Muscle layer of duodenum (tissue), 2 donors: ENCODE measurements around the gene ACADS.
A peak's percentile ranks its signal among the peaks of the same experiment; 100 is the strongest.

Experiments used
- H3K27ac ChIP-seq: one replicate; pipeline ENCODE4 v1.7.0; 2013; ENCODE audit warnings: mild to moderate bottlenecking, low read length
- H3K27me3 ChIP-seq: one replicate; pipeline ENCODE4 v1.7.0; 2013; ENCODE audit warnings: low read depth, mild to moderate bottlenecking, control low read depth, low read length
- H3K36me3 ChIP-seq, 2 donors: one replicate each; pipeline ENCODE4 v1.7.0; 2013; ENCODE audit warnings: low read length in 2 of 2, control low read depth in 1 of 2, mild to moderate bottlenecking in 1 of 2; ENCODE audit not compliant: insufficient read depth in 2 of 2, control insufficient read depth in 1 of 2
- H3K4me1 ChIP-seq, 2 donors: one replicate each; pipeline ENCODE4 v1.7.0; 2013; ENCODE audit warnings: low read length in 2 of 2, mild to moderate bottlenecking in 2 of 2, control low read depth in 1 of 2, moderate library complexity in 1 of 2; ENCODE audit not compliant: insufficient read depth in 2 of 2, control insufficient read depth in 1 of 2
- H3K4me3 ChIP-seq, 2 donors: one replicate each; pipeline ENCODE4 v1.7.0; 2013; ENCODE audit warnings: low read length in 2 of 2, low read depth in 1 of 2, mild to moderate bottlenecking in 1 of 2
- H3K9me3 ChIP-seq, 2 donors: one replicate each; pipeline ENCODE4 v1.7.0; 2013; ENCODE audit warnings: low read length in 2 of 2, control low read depth in 1 of 2, mild to moderate bottlenecking in 1 of 2; ENCODE audit not compliant: control insufficient read depth in 1 of 2
- donor health status: healthy.

ACADS gene

DNA sequence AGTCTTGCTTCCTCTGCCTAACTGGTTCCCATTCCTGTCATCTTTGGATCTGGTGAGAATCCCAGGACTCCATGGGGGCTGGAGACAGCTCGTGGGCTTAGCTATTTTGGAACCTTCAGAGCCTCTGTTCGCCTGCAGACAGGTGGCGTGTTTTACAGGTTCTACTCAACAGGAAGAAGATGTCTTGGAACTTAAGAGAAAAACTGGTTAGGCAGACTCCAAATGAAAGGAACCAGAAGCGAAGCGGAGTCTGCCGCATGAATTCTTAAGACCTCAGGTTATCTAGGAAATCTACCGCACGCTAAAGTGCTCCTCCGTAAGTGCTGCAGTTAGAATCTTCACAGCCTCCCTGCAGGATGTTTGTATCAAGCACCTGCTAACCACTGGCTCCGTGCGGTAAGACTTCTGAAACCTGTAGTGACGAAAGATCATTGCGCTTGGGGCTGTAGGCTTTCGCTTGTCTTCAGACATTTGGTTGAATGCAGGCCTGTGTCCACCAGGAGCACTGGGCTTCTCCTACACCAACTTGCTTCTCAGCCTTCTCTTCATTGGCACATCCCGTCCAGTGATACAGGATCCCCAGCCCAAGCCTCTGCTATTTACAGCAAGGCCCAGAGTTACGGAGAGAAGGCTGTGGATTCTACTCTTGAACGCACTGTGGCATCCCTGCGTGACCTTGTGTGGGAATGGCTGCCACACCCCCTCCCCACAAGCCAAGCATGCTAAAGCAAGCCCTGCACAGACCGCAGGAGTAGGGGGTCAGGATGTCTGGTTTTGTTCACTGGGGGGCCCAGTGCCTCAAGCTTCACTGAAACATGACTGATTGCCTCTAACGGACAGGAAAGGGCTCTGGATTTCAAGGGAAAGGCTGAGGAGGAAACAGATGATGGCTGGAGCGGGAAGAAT is 35.0 kb downstream of the ACADS start:
- peaks cover 0 to 18% of the 10 kb centered on the region in 2 donors for H3K4me1 ChIP-seq
- H3K36me3 ChIP-seq: peaks cover 11 to 18% of the 10 kb centered on the region in 2 donors
- H3K27ac ChIP-seq: no peak overlapping the region
- H3K4me3 ChIP-seq: no peak overlapping the region
- no peaks in the 10 kb centered on the region for H3K27me3 ChIP-seq
- no peaks in the 10 kb centered on the region for H3K9me3 ChIP-seq

DNA sequence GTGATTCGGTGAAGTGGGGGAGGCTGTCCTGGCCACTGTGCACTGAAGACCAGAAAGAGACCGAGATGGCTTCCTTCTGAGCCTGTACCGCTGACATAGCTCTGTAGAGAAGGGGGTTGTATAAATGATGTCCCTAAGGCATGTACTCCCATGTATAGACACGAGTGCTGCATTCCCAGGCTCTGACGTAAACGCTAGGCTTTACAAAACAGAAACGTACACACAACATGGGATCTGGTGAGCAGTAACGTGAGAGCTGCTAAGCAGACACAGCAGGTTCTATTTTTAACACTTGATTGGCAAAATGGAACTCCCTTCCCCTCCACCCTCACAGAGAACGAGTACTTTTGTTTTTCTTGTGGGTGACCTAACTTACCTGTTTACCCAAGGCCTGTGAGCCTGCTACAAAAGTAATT is 35.9 kb downstream of the ACADS start:
- Histone ChIP-seq H3K4me1 (peaks cover 0 to 18% of the 10 kb centered on the region in 2 donors), H3K27me3 (no peaks in the 10 kb centered on the region), H3K9me3 (no peaks in the 10 kb centered on the region), H3K4me3 (peak overlapping the region in 1 of 2 donors; percentile 8), H3K27ac (peak overlapping the region; percentile 56), H3K36me3 (peaks cover 20 to 27% of the 10 kb centered on the region in 2 donors)

DNA sequence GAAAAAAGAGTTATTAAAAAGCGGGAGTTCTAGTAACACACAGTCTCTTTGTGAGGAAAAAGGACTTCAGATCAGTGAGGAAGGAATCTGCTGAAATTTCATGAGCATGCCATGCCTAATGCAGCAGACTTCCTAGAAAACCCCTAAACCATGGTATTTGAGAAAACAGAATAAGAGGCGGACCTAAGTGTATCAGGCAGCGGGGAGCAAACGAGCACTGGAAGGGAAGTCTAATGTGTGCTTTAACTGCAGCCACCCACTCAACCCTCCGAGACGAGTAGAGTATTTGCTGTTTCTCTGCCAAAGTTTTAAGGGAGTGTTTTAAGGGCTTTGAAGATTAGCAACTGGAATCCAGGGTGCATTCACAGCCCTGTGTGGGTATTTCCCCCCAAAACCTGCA is 36.5 kb downstream of the ACADS start:
- peak overlapping the region in 1 of 2 donors; percentile 8 for H3K4me3 ChIP-seq
- peaks cover 0 to 18% of the 10 kb centered on the region in 2 donors for H3K4me1 ChIP-seq
- no peaks in the 10 kb centered on the region for H3K9me3 ChIP-seq
- H3K27ac ChIP-seq: peak overlapping the region; percentile 56
- H3K36me3 ChIP-seq: peaks cover 26 to 33% of the 10 kb centered on the region in 2 donors
- H3K27me3 ChIP-seq: no peaks in the 10 kb centered on the region

DNA sequence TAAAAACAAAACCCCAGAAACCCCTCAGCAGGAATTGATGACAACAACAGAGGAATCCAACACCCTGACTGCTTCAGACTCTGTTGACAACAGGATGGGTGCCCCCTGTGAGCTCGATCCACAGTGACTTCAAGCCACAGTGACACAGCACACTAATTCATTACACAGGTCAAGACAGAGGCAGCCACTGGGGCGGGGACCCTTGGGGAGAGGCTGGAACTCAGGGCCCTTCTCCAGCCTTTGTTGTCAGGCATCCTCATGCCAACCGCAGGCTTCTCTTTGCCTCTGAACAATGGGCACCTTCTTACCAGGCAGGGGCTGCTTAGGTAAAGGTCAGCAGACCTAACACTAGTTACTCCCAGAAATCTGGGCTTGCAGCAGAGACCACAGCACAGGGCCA is 37.6 kb downstream of the ACADS start:
- Histone ChIP-seq H3K4me3 (no peak overlapping the region), H3K4me1 (peaks cover 0 to 18% of the 10 kb centered on the region in 2 donors), H3K9me3 (no peaks in the 10 kb centered on the region), H3K27ac (no peak overlapping the region), H3K36me3 (peaks cover 37 to 45% of the 10 kb centered on the region in 2 donors), H3K27me3 (no peaks in the 10 kb centered on the region)

DNA sequence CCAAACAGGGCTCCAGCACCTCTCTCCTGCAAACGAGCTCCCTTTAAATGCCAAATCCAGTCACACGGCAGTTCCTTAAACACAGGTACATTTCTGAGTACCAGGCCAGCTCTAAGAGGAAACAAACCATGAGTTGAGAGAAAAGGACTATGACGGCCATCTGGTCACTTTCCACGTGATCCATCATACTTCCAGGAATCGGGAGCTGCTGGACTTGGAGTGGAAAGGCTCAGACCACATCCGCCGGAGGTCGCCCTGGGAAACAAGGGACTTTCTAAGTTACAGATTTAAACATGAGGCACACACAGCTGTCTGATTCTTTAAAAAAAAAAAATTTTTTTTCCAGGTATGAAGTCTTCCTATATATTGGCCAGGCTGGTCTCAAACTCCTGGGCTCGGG is 39.2 kb downstream of the ACADS start:
- Histone ChIP-seq H3K9me3 (no peaks in the 10 kb centered on the region), H3K27me3 (no peaks in the 10 kb centered on the region), H3K27ac (no peak overlapping the region), H3K4me1 (peaks cover 0 to 18% of the 10 kb centered on the region in 2 donors), H3K4me3 (no peak overlapping the region), H3K36me3 (peaks cover 38 to 55% of the 10 kb centered on the region in 2 donors)

DNA sequence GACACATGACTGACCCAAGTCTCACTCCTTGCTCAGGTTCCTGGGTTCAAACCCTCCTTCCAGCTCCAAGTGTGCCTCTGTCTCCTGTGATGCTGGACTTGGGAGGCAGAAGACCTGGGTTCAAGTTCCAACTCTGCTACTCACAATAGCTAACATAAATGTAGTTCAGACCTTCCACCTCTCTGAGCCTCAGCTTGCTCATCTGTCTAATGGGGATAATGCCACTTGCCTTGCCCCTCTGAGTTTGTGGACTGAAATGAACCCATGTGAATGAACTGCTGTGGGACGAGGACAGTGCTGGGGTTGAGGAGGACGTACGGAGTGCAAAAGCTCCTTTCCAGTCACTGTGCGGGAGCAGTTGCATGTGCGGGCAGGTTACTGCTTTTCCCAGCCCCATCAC is 40.9 kb downstream of the ACADS start:
- H3K4me1 ChIP-seq: peaks cover 0 to 9% of the 10 kb centered on the region in 2 donors
- no peaks in the 10 kb centered on the region for H3K9me3 ChIP-seq
- H3K36me3 ChIP-seq: peaks cover 38 to 55% of the 10 kb centered on the region in 2 donors
- H3K27me3 ChIP-seq: no peaks in the 10 kb centered on the region
- H3K4me3 ChIP-seq: no peak overlapping the region
- peak overlapping the region; percentile 19 for H3K27ac ChIP-seq

DNA sequence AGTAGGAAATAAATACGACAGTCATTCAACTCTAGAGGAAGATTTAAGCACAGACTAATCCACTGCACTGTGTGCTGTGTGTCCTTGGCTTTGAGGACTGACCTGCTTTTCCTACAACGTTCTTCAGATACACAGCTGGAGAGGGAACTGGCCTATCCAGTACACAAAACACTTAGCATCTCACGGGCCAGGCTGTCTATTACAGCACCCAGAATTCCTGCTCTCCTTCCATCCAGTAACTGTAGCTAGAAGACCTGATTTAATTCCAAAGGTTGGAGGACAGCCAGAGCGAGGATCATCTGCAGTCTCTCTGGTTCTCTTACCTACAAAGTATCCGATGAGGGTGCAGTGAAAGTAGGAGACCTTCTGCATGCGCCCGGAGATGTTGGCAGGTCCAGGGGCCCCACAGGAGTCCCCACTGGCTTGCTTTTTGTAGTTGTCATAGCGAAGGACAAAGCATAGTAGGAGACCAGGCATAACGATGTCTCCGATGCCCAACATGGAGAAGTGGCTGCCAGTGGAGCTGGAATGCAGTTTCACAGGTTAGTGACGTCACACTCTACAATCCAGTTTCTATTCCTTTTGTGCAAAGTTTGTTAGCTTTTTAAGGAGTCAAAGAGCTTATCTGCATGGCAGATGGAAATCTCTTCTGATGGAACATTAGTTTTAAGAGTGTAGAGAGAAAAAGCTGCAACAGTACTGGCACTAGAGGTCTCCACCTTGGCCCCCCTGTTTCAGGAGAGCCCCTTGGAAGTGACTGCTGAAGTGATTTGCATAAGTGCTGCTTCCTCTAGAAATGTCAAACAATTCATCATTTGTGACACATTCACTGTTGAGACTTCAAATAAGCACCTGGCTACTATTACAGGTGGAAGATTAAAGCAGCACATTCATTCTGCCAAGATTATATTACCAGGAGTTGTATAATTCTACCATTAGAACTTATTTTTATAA is 41.7 kb downstream of the ACADS start:
- no peaks in the 10 kb centered on the region for H3K27me3 ChIP-seq
- H3K36me3 ChIP-seq: peaks cover 38 to 55% of the 10 kb centered on the region in 2 donors
- H3K4me1 ChIP-seq: peaks cover 0 to 6% of the 10 kb centered on the region in 2 donors
- H3K27ac ChIP-seq: no peak overlapping the region
- no peaks in the 10 kb centered on the region for H3K9me3 ChIP-seq
- no peak overlapping the region for H3K4me3 ChIP-seq

DNA sequence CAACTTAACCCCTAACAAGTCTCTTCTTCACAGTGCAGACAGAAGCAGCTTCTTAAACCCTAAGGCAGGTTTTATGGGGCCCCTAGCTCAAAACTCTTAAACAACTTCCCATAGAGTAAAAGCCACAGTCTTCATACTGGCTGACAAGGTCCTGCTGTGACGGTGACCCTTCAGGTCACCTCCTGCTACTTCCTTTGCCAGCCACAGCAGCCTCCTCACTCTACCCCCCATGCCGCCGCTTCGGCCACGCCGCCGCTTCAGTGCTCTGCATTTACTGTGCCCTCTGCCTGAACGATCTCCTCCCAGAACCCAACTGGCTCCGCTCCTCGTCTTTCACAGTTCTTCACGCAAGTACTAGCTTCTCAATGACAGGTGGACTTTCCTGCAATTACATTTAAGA is 45.5 kb downstream of the ACADS start:
- Histone ChIP-seq H3K27me3 (no peaks in the 10 kb centered on the region), H3K27ac (no peak overlapping the region), H3K36me3 (peaks cover 27 to 40% of the 10 kb centered on the region in 2 donors), H3K4me3 (no peak overlapping the region), H3K9me3 (no peaks in the 10 kb centered on the region), H3K4me1 (peaks cover 0 to 6% of the 10 kb centered on the region in 2 donors)

DNA sequence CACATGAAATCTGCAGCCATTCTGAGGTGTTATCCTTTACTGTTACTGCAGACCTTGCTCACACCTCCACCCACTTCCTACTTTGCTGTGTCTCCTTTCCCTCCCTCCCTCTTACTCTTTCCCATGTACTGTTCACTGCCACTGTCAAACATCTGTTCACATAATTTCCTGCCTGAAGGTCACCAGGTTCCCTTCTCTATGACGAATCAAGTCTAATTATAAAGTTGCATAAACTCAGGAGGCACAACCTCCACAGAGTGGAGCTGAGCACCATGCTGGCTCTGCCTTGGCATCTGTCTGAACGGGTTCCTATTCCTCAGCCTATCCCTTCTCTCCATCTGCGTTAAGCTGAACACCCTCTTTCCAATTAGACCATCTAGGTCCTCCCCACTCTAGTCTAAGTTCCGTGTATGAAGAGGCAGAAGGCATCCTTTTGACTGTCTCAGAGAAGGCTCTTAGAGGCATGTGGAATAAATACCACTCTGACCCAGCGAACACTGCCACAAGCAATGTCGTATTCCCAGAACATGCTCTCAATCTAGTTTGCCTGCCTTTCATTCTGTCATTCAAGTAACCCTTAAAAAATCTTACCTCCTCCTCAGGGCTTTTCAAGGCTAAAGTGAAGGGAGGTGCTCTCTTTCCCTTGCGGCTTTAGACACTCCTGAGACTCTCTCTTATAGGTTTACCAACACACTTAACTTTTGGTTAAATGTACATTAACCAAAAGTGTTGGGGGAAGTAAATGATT is 48.7 kb downstream of the ACADS start:
- no peaks in the 10 kb centered on the region for H3K27me3 ChIP-seq
- H3K4me1 ChIP-seq: peaks cover 0 to 6% of the 10 kb centered on the region in 2 donors
- H3K36me3 ChIP-seq: peaks cover 8 to 10% of the 10 kb centered on the region in 2 donors
- H3K4me3 ChIP-seq: no peak overlapping the region
- H3K9me3 ChIP-seq: no peaks in the 10 kb centered on the region
- no peak overlapping the region for H3K27ac ChIP-seq

DNA sequence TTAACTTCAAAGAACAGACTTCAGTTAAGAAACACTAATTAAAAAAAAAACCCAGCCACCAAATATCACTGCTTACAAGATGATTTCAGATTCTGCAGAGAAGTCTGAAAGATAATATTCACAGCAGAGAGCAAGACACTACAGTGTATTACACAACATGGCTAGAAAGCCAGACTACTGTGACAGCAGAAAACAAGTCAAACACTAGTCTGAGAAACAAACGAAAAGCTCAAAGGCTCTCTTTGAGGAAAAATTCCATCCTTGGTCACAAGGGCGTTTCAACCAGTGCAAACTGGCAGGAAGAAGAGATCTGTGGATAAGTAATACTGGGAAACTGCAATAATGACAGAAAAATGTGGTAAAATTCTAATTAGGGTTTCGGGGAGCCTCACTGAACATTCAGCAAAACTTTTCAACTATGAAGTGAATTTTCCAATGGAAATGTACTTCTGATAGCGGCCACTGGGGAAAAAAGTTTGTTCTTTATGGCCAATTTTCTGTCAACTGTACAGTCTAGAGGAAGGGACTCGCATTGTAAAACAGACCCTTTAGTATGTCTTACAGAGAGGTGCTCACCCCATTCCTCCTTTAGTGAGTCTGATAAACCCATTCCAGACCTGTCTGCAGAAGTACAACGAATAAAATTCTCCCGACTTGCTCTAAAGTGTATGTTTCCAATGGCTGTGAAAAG is 50.4 kb downstream of the ACADS start:
- peaks cover 10 to 11% of the 10 kb centered on the region in 2 donors for H3K36me3 ChIP-seq
- no peak overlapping the region for H3K4me3 ChIP-seq

More for the DNA sequence above, 50.4 kb downstream of the ACADS start:
- Histone ChIP-seq H3K27me3 (no peaks in the 10 kb centered on the region), H3K9me3 (no peaks in the 10 kb centered on the region), H3K4me1 (peaks cover 0 to 6% of the 10 kb centered on the region in 2 donors), H3K27ac (no peak overlapping the region)
